ENCODE measurements around the gene PCDHGB3. TPM values are rescaled to one million over a fixed set of nuclear protein-coding genes. Genes with fewer than 3 reads are reported as not detected.
"Not testable (repeated sequence)": the region's sequence is repeated elsewhere in the genome, so short reads cannot be mapped to it uniquely, and the experiment has no call there.

The PCDHGB3 gene
- total RNA-seq, 2 donors from 2014 or later: 0.71 to 0.81 TPM

DNA sequence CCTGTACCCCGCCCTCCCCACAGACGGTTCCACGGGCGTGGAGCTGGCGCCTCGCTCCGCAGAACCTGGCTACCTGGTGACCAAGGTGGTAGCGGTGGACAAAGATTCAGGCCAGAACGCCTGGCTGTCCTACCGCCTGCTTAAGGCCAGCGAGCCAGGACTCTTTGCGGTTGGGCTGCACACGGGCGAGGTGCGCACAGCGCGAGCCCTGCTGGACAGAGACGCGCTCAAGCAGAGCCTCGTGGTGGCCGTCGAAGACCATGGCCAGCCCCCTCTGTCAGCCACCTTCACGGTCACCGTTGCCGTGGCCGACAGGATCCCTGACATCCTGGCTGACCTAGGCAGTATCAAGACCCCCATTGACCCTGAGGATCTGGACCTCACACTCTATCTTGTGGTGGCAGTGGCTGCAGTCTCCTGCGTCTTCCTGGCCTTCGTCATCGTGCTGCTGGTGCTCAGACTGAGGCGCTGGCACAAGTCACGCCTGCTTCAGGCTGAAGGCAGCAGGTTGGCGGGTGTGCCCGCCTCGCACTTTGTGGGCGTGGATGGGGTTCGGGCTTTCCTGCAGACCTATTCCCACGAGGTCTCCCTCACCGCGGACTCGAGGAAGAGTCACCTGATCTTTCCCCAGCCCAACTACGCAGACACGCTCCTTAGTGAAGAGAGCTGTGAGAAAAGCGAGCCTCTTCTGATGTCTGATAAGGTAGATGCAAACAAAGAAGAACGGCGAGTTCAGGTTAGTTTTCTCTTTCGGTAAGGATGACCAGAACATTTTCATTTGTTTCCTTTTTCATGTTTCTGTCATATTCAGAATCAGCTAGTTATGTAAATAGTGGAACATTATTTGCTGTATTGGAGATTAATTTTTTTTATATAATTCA lies 3.8 kb upstream of the PCDHGB3 start:
- DNase-seq (ENCODE audit: low spot score) (no peak), ATAC-seq (no peak)
- H3K27me3 Mint-ChIP-seq: peaks cover 57 to 78% of the 10 kb centered on the region in 2 donors
- H3K36me3 Mint-ChIP-seq: peaks cover 24% of the 10 kb centered on the region
- H3K9me3 Mint-ChIP-seq: peaks cover 6% of the 10 kb centered on the region
- no peak overlapping the region for H3K4me3 Mint-ChIP-seq
- peaks cover 3 to 4% of the 10 kb centered on the region in 2 donors for H3K4me1 Mint-ChIP-seq (ENCODE audit: low read depth in 2 of 2)
- no peak overlapping the region for H3K27ac Mint-ChIP-seq

DNA sequence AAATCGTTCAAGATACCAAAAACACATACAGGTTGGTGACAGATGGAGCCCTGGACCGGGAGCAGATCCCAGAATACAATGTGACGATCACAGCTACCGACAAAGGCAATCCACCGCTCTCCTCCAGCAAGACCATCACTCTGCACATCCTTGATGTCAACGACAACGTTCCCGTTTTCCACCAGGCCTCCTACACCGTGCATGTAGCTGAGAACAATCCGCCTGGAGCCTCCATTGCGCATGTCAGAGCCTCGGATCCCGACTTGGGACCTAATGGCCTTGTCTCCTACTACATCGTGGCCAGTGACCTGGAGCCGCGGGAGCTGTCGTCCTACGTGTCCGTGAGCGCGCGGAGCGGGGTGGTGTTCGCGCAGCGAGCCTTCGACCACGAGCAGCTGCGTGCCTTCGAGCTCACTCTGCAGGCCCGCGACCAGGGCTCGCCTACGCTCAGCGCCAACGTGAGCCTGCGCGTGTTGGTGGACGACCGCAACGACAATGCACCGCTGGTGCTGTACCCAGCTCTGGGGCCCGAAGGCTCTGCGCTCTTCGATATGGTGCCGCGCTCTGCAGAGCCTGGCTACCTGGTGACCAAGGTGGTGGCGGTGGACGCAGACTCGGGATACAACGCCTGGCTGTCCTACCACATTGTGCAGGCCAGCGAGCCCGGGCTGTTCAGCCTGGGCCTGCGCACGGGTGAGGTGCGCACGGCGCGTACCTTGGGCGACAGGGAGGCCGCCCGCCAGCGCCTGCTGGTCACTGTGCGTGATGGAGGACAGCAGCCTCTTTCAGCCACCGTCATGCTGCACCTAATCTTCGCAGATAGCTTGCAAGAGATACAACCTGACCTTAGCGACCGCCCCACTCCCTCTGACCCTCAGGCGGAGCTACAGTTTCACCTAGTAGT lies 1.8 kb downstream of the PCDHGB3 start:
- H3K27me3 Mint-ChIP-seq: peaks cover 44 to 49% of the 10 kb centered on the region in 2 donors
- H3K27ac Mint-ChIP-seq: no peak overlapping the region
- DNase-seq (ENCODE audit: low spot score): no peak
- peaks cover 4 to 8% of the 10 kb centered on the region in 2 donors for H3K4me1 Mint-ChIP-seq (ENCODE audit: low read depth in 2 of 2)
- no peak overlapping the region for H3K4me3 Mint-ChIP-seq
- peaks cover 17% of the 10 kb centered on the region for H3K36me3 Mint-ChIP-seq
- H3K9me3 Mint-ChIP-seq: peaks cover 6% of the 10 kb centered on the region
- no peak for ATAC-seq

DNA sequence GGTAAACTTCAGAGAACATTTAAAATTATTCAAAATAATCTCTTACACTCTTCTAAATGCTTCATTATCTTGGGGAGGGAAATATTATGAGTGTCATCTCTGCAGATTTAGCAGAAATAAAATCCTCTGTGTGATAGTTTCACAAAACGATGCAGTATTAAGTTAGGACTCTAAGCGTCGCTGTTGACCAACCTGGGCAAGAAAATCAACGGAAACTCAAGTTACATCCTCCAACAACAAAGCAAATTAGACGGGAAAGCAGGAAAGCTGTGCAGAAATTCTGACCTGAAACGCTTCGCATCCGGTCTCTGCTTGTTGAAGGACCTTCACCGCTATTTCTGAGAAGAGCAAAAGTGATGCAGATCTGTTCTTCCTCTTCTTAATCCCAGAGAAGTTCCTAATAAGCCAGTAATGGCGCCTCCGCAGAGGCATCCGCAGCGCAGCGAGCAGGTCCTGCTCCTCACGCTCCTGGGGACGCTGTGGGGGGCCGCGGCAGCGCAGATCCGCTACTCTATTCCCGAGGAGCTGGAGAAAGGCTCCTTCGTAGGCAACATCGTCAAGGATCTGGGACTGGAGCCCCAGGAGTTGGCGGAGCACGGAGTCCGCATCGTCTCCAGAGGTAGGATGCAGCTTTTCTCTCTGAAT lies 3.8 kb downstream of the PCDHGB3 start, which contains the start of gene PCDHGA6:
Gene PCDHGA6, plus strand, starts transcription at position 219 of the 645 bp plus-strand sequence. Its CDS starts 193 bp downstream, at position 412.
- Mint-ChIP-seq H3K4me1 (ENCODE audit: low read depth in 2 of 2) (peaks cover 4 to 8% of the 10 kb centered on the region in 2 donors), H3K36me3 (peaks cover 17% of the 10 kb centered on the region), H3K9me3 (peaks cover 6% of the 10 kb centered on the region), H3K4me3 (peak within 1 kb of the TSS; percentile 33), H3K27me3 (peaks cover 45 to 47% of the 10 kb centered on the region in 2 donors), H3K27ac (no peak within 1 kb of the TSS)
- DNase-seq (ENCODE audit: low spot score): no peak
- ATAC-seq: no peak

- Mint-ChIP-seq H3K4me3 (no peak overlapping the region), H3K9me3 (peaks cover 6% of the 10 kb centered on the region), H3K27me3 (peaks cover 41 to 44% of the 10 kb centered on the region in 2 donors), H3K4me1 (ENCODE audit: low read depth in 2 of 2) (peaks cover 4 to 8% of the 10 kb centered on the region in 2 donors), H3K36me3 (peaks cover 17% of the 10 kb centered on the region), H3K27ac (no peak overlapping the region)
- DNase-seq (ENCODE audit: low spot score) (no peak), ATAC-seq (no peak)
Measured at GRCh38 chr5:141374627-141375026, 4.6 kb downstream of the PCDHGB3 start.

DNA sequence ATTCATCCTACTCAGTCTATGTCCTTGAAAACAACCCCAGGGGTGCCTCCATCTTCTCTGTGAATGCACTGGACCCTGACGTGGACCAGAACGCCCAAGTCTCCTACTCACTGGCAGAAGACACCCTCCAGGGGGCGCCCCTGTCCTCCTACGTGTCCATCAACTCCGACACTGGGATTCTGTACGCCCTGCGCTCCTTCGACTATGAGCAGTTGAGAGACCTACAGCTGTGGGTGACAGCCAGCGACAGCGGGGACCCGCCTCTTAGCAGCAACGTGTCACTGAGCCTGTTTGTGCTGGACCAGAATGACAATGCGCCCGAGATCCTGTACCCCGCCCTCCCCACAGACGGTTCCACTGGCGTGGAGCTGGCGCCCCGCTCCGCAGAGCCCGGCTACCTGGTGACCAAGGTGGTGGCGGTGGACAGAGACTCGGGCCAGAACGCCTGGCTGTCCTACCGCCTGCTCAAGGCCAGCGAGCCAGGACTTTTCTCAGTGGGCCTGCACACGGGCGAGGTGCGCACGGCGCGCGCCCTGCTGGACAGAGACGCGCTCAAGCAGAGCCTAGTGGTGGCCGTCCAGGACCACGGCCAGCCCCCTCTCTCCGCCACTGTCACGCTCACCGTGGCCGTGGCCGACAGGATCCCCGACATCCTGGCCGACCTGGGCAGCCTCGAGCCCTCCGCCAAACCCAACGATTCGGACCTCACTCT lies 5.6 kb downstream of the PCDHGB3 start:
- not testable (repeated sequence) for H3K9me3 Mint-ChIP-seq; H3K4me1 Mint-ChIP-seq (ENCODE audit: low read depth in 2 of 2); ATAC-seq; H3K27ac Mint-ChIP-seq; DNase-seq (ENCODE audit: low spot score); H3K4me3 Mint-ChIP-seq
- Mint-ChIP-seq H3K27me3 (peaks cover 38 to 41% of the 10 kb centered on the region in 2 donors), H3K36me3 (peaks cover 17% of the 10 kb centered on the region)

DNA sequence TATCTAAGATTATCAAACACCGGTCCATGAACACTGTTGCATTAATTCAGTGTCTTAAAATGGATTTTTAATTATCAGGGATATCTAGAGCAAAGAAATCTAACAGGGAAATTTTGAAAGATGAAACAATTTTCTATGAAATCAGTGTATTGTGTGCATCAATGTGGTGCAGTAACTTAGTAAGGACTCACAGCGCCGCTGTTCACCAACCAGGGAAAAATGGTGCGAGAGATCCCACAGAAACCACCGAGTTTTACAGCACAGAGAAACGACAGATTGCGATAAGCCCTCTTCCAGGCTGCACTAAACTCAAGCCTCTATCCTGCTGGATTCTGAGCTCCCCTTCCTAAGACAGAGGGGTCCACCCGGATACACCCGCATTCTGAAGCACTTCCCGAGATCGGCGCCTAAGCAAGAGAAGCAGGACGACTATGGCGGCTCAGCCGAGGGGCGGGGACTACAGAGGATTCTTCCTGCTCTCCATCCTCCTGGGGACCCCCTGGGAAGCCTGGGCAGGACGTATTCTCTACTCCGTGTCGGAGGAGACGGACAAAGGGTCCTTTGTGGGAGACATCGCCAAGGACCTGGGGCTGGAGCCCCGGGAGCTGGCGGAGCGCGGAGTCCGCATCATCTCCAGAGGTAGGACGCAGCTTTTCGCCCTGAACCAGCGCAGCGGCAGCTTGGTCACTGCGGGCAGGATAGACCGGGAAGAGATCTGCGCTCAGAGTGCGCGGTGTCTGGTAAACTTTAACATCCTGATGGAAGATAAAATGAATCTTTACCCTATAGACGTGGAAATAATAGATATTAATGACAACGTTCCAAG lies 12.6 kb downstream of the PCDHGB3 start, which contains the start of gene PCDHGA7:
Gene PCDHGA7, plus strand, starts transcription at position 274 of the 826 bp plus-strand sequence. Its CDS starts 158 bp downstream, at position 432.
- H3K4me1 Mint-ChIP-seq (ENCODE audit: low read depth in 2 of 2): no peaks in the 10 kb centered on the region
- no peaks in the 10 kb centered on the region for H3K36me3 Mint-ChIP-seq
- peaks cover 37 to 59% of the 10 kb centered on the region in 2 donors for H3K27me3 Mint-ChIP-seq
- no peak for DNase-seq (ENCODE audit: low spot score)
- H3K4me3 Mint-ChIP-seq: peak within 1 kb of the TSS; percentile 78
- peak in 1 of 2 donors; percentile 17 for ATAC-seq
- H3K27ac Mint-ChIP-seq: no peak within 1 kb of the TSS
- H3K9me3 Mint-ChIP-seq: no peaks in the 10 kb centered on the region

- H3K9me3 Mint-ChIP-seq: no peaks in the 10 kb centered on the region
- no peak overlapping the region for H3K4me3 Mint-ChIP-seq
- no peak overlapping the region for H3K27ac Mint-ChIP-seq
- peaks cover 39 to 61% of the 10 kb centered on the region in 2 donors for H3K27me3 Mint-ChIP-seq
- no peaks in the 10 kb centered on the region for H3K4me1 Mint-ChIP-seq (ENCODE audit: low read depth in 2 of 2)
- DNase-seq (ENCODE audit: low spot score) (no peak), ATAC-seq (no peak)
- peaks cover 2% of the 10 kb centered on the region for H3K36me3 Mint-ChIP-seq
Measured at GRCh38 chr5:141383345-141383744, 13.3 kb downstream of the PCDHGB3 start.

DNA sequence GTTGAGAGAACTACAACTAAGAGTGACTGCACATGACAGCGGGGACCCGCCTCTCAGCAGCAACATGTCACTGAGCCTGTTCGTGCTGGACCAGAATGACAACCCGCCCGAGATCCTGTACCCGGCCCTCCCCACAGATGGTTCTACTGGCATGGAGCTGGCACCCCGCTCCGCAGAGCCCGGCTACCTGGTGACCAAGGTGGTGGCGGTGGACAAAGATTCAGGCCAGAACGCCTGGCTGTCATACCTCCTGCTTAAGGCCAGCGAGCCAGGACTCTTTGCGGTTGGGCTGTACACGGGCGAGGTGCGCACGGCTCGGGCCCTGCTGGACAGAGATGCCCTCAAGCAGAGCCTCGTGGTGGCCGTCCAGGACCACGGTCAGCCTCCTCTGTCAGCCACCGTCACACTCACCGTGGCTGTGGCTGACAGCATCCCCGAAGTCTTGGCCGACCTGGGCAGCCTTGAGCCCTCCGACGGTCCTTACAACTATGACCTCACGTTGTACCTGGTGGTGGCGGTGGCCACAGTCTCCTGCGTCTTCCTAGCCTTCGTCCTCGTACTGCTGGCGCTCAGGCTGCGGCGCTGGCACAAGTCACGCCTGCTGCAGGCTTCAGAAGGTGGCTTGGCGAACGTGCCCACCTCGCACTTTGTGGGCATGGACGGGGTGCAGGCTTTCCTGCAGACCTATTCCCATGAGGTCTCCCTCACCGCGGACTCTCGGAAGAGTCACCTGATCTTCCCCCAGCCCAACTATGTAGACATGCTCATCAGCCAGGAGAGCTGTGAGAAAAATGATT lies 14.6 kb downstream of the PCDHGB3 start:
- Mint-ChIP-seq H3K4me3 (no peak overlapping the region), H3K27ac (no peak overlapping the region), H3K36me3 (peaks cover 9% of the 10 kb centered on the region), H3K9me3 (no peaks in the 10 kb centered on the region), H3K27me3 (peaks cover 43 to 59% of the 10 kb centered on the region in 2 donors), H3K4me1 (ENCODE audit: low read depth in 2 of 2) (no peaks in the 10 kb centered on the region)
- DNase-seq (ENCODE audit: low spot score) (no peak), ATAC-seq (no peak)

DNA sequence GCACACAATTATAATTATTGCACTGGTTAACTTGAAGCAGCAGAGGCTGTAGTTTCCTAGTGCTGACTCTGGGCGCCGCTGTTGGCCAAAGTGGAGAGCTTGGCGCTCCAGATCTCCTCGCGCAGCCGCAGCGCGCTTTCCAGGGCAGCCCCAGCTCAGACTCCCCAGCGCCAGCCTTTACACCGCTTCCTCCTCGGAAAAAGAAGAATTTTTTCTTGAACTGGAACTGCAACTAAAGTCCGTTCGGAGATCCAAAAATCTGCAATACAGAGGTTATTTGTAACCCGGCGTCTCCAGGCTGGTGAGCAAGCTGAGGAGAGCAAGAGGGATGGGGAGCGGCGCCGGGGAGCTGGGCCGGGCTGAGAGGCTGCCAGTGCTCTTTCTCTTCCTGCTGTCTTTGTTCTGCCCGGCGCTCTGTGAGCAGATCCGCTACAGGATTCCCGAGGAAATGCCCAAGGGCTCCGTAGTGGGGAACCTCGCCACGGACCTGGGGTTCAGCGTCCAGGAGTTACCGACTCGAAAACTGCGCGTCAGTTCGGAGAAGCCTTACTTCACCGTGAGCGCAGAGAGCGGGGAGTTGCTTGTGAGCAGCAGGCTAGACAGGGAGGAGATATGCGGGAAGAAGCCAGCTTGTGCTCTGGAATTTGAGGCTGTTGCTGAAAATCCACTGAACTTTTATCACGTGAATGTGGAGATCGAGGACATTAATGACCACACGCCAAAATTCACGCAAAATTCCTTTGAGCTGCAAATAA lies 17.7 kb downstream of the PCDHGB3 start, which contains the start of gene PCDHGB4:
Gene PCDHGB4, plus strand, starts transcription at position 142 of the 755 bp plus-strand sequence. Its CDS starts 187 bp downstream, at position 329.
- H3K4me1 Mint-ChIP-seq (ENCODE audit: low read depth in 2 of 2); DNase-seq (ENCODE audit: low spot score); H3K27ac Mint-ChIP-seq; H3K9me3 Mint-ChIP-seq: not testable (repeated sequence)
- Mint-ChIP-seq H3K27me3 (peaks cover 42 to 74% of the 10 kb centered on the region in 2 donors), H3K36me3 (peaks cover 14% of the 10 kb centered on the region), H3K4me3 (peak within 1 kb of the TSS; percentile 63)
- peak; percentile 78 to 84 for ATAC-seq

DNA sequence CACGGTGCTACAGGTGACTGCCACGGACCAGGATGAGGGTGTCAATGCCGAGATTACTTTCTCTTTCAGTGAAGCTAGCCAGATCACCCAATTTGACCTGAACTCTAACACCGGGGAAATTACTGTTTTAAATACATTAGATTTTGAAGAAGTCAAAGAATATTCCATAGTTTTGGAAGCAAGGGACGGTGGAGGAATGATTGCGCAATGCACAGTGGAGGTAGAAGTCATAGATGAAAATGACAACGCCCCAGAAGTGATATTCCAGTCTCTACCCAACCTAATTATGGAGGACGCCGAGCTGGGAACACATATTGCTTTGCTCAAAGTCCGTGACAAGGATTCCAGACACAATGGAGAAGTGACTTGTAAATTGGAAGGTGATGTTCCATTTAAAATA lies 18.6 kb downstream of the PCDHGB3 start:
- peaks cover 39 to 71% of the 10 kb centered on the region in 2 donors for H3K27me3 Mint-ChIP-seq

More for the DNA sequence above, 18.6 kb downstream of the PCDHGB3 start:
- no peak overlapping the region for H3K4me3 Mint-ChIP-seq
- peaks cover 14% of the 10 kb centered on the region for H3K36me3 Mint-ChIP-seq
- no peak for DNase-seq (ENCODE audit: low spot score)
- H3K27ac Mint-ChIP-seq: no peak overlapping the region
- H3K4me1 Mint-ChIP-seq (ENCODE audit: low read depth in 2 of 2): peaks cover 0 to 4% of the 10 kb centered on the region in 2 donors
- H3K9me3 Mint-ChIP-seq: no peaks in the 10 kb centered on the region
- ATAC-seq: no peak

All from natural killer cell treated with Interleukin-12 subunit alpha and Interleukin-12 subunit beta and Interleukin-15 and Interleukin-18, amount 100 ng/mL, for 72 hours (primary cell).